Uterus (tissue), 4 donors: ENCODE data around the gene SEMA6C. TPM values are rescaled to one million over a fixed set of nuclear protein-coding genes. Genes with fewer than 3 reads are reported as not detected.

Experiments
- DNase-seq, 2 donors: peaks; one replicate each; pipeline ENCODE4 v3.0.0-alpha.2; 2019 to 2020
- H3K27ac ChIP-seq, 2 donors: fragments of 200-600 bp; sonication (generic); 1 replicate in 1 of 2; 2 replicates in 1 of 2; pipeline ENCODE4 v1.5.1; 2016 to 2018
- H3K27me3 ChIP-seq, 2 donors: fragments of 200-600 bp; sonication (generic); one replicate each; pipeline ENCODE4 v1.5.1; 2018 to 2019; ENCODE audit warnings: control low read depth in 1 of 2
- H3K36me3 ChIP-seq, 2 donors: fragments of 200-600 bp; sonication (generic); one replicate each; pipeline ENCODE4 v1.5.1; 2019; ENCODE audit warnings: control low read depth in 1 of 2
- H3K4me1 ChIP-seq, 2 donors: fragments of 200-600 bp; sonication (generic); one replicate each; pipeline ENCODE4 v1.5.1; 2018 to 2019; ENCODE audit warnings: control low read depth in 1 of 2
- H3K4me3 ChIP-seq, 2 donors: fragments of 200-600 bp; sonication (generic); 1 replicate in 1 of 2; 2 replicates in 1 of 2; pipeline ENCODE4 v1.5.1; 2018 to 2019; ENCODE audit warnings: mild to moderate bottlenecking in 1 of 2
- H3K9me3 ChIP-seq, 2 donors: fragments of 200-600 bp; sonication (generic); one replicate each; pipeline ENCODE4 v1.5.1; 2019; ENCODE audit warnings: control low read depth in 1 of 2
- CTCF ChIP-seq, 4 experiments: fragments of 200-600 bp in 2 of 4; fragments of 450-650 bp in 2 of 4; sonication (generic) in 2 of 4; IDR thresholded peaks; one replicate each; pipeline ENCODE4 v1.5.1; 2016 to 2019; ENCODE audit warnings: antibody characterized with exemption in 4 of 4, mild to moderate bottlenecking in 2 of 4, moderate library complexity in 1 of 4
- POLR2A ChIP-seq, 2 donors: fragments of 450-650 bp; IDR thresholded peaks; one replicate each; pipeline ENCODE4 v1.6.1; 2016; ENCODE audit warnings: antibody characterized with exemption in 2 of 2, mild to moderate bottlenecking in 1 of 2, moderate library complexity in 1 of 2
- intact Hi-C: fragments of 100-400 bp; cut with DNase I; formaldehyde crosslinking; loops from one replicate; pipeline ENCODE4 v1.15.1; 2023; ENCODE audit warnings: low total_unique reads
- total RNA-seq, 4 donors: library from RNA; depleted of rRNA in 3 of 4; stranded (reverse); fragments of >200 nt in 3 of 4; gene quantifications; one replicate each; pipeline versions ENCODE4 v1.1.0 to v1.2.4, GENCODE V29; 2014 to 2023
- donor health status: DM: yes; HTN: yes; CAD: no.

Gene SEMA6C
- total RNA-seq, 4 donors from 2014 or later: 0.88 to 31.3 (median 10.4) TPM

- TF ChIP-seq POLR2A (IDR thresholded peaks at IDR 0.05): no peak
- no peak for TF ChIP-seq CTCF (IDR thresholded peaks at IDR 0.05)
- no peak for DNase-seq
- H3K9me3 ChIP-seq: no peaks in the 10 kb centered on the region
- no peak overlapping the region for H3K27ac ChIP-seq
- no peaks in the 10 kb centered on the region for H3K27me3 ChIP-seq
- no peaks in the 10 kb centered on the region for H3K36me3 ChIP-seq
- intact Hi-C loops: no loop called here
- no peak overlapping the region for H3K4me3 ChIP-seq
- peaks cover 0 to 6% of the 10 kb centered on the region in 2 donors for H3K4me1 ChIP-seq
Measured at GRCh38 chr1:151128800-151129199, 17.6 kb downstream of the SEMA6C start.

- no peaks in the 10 kb centered on the region for H3K4me1 ChIP-seq
- no peaks in the 10 kb centered on the region for H3K9me3 ChIP-seq
- no peak overlapping the region for H3K27ac ChIP-seq
- intact Hi-C loops: no loop called here
- DNase-seq: no peak
- H3K36me3 ChIP-seq: no peaks in the 10 kb centered on the region
- no peaks in the 10 kb centered on the region for H3K27me3 ChIP-seq
- no peak overlapping the region for H3K4me3 ChIP-seq
- TF ChIP-seq POLR2A (IDR thresholded peaks at IDR 0.05) (no peak), CTCF (IDR thresholded peaks at IDR 0.05) (no peak)
Measured at GRCh38 chr1:151124763-151125403, 21.5 kb downstream of the SEMA6C start.

- TF ChIP-seq CTCF (IDR thresholded peaks at IDR 0.05) (no peak), POLR2A (IDR thresholded peaks at IDR 0.05) (no peak)
- DNase-seq: no peak
- H3K4me3 ChIP-seq: no peak overlapping the region
- H3K4me1 ChIP-seq: no peaks in the 10 kb centered on the region
- H3K27ac ChIP-seq: no peak overlapping the region
- intact Hi-C loops: no loop called here
- no peaks in the 10 kb centered on the region for H3K9me3 ChIP-seq
- no peaks in the 10 kb centered on the region for H3K36me3 ChIP-seq
- no peaks in the 10 kb centered on the region for H3K27me3 ChIP-seq
Measured at GRCh38 chr1:151113877-151114276, 32.6 kb downstream of the SEMA6C start.

- no peaks in the 10 kb centered on the region for H3K36me3 ChIP-seq
- intact Hi-C loops: loop anchor here (10.0 kb wide), 1 partner anchor 46 kb away; the partner anchor contains the start of gene TNFAIP8L2
- no peaks in the 10 kb centered on the region for H3K9me3 ChIP-seq
- H3K27ac ChIP-seq: no peak overlapping the region
- no peak for DNase-seq
- TF ChIP-seq CTCF (IDR thresholded peaks at IDR 0.05): no peak
- TF ChIP-seq POLR2A (IDR thresholded peaks at IDR 0.05): no peak
- H3K4me1 ChIP-seq: no peaks in the 10 kb centered on the region
- no peak overlapping the region for H3K4me3 ChIP-seq
- H3K27me3 ChIP-seq: no peaks in the 10 kb centered on the region
Measured at GRCh38 chr1:151108331-151108730, 38.1 kb downstream of the SEMA6C start.

- intact Hi-C loops: loop anchor here (10.0 kb wide), 1 partner anchor 48 kb away; the partner anchor contains the start of gene TNFAIP8L2
- Histone ChIP-seq H3K36me3 (no peaks in the 10 kb centered on the region), H3K4me1 (no peaks in the 10 kb centered on the region), H3K27ac (no peak overlapping the region), H3K27me3 (no peaks in the 10 kb centered on the region), H3K9me3 (no peaks in the 10 kb centered on the region), H3K4me3 (no peak overlapping the region)
- DNase-seq: no peak
- TF ChIP-seq POLR2A (IDR thresholded peaks at IDR 0.05): no peak
- TF ChIP-seq CTCF (IDR thresholded peaks at IDR 0.05): no peak
Measured at GRCh38 chr1:151106894-151107293, 39.5 kb downstream of the SEMA6C start.
